Thymus (tissue), 11 donors: Measurements from ENCODE around the gene FSIP1. TPM values are rescaled to one million over a fixed set of nuclear protein-coding genes. Genes with fewer than 3 reads are reported as not detected.

Experiments
- DNase-seq, 9 donors: peaks; one replicate each; pipeline ENCODE4 v3.0.0-alpha.2; 2013; ENCODE audit warnings: low spot score in 9 of 9, low read depth in 6 of 9, missing footprints in 1 of 9
- H3K27ac ChIP-seq, 2 donors: one replicate each; pipeline ENCODE4 v1.5.1; 2013; ENCODE audit warnings: control low read depth in 1 of 2, low read depth in 1 of 2, low read length in 1 of 2, mild to moderate bottlenecking in 1 of 2, moderate library complexity in 1 of 2
- H3K27me3 ChIP-seq, 2 donors: one replicate each; pipeline ENCODE4 v1.5.1; 2013; ENCODE audit warnings: low read length in 1 of 2; ENCODE audit not compliant: control insufficient read depth in 2 of 2, insufficient read depth in 1 of 2
- H3K36me3 ChIP-seq, 2 donors: one replicate each; pipeline ENCODE4 v1.5.1; 2013; ENCODE audit warnings: low read length in 1 of 2, mild to moderate bottlenecking in 1 of 2, moderate library complexity in 1 of 2; ENCODE audit not compliant: control insufficient read depth in 2 of 2, insufficient read depth in 2 of 2
- H3K4me1 ChIP-seq, 2 donors: one replicate each; pipeline ENCODE4 v1.5.1; 2013; ENCODE audit warnings: low read length in 2 of 2; ENCODE audit not compliant: control insufficient read depth in 2 of 2, insufficient read depth in 2 of 2
- H3K4me3 ChIP-seq, 2 donors: one replicate each; pipeline ENCODE4 v1.5.1; 2013; ENCODE audit warnings: low read length in 2 of 2, control low read depth in 1 of 2, mild to moderate bottlenecking in 1 of 2
- H3K9me3 ChIP-seq, 2 donors: one replicate each; pipeline ENCODE4 v1.5.1; 2013; ENCODE audit warnings: low read length in 1 of 2, mild to moderate bottlenecking in 1 of 2; ENCODE audit not compliant: control insufficient read depth in 2 of 2, insufficient read depth in 1 of 2
- WGBS: extraction: QIAGEN DNeasy Blood & Tissue Kit; methylation state at CpG from one replicate; pipeline ENCODE4 v1.1.7; 2013; 5-methylcytosine and 5-hydroxymethylcytosine counted together
- polyA plus RNA-seq: library from polyadenylated mRNA; stranded (reverse); fragments of 200-250 nt; gene quantifications from one replicate; pipeline ENCODE4 v1.2.3, GENCODE V29; 2013
- total RNA-seq: library from RNA; stranded (reverse); fragments of 120-200 nt; gene quantifications from one replicate; pipeline ENCODE4 v1.2.4, GENCODE V29; 2013
- donor health status: healthy.

FSIP1 gene
- total and polyA plus RNA-seq, 2 donors, result 0.37 to 0.76 TPM

DNA sequence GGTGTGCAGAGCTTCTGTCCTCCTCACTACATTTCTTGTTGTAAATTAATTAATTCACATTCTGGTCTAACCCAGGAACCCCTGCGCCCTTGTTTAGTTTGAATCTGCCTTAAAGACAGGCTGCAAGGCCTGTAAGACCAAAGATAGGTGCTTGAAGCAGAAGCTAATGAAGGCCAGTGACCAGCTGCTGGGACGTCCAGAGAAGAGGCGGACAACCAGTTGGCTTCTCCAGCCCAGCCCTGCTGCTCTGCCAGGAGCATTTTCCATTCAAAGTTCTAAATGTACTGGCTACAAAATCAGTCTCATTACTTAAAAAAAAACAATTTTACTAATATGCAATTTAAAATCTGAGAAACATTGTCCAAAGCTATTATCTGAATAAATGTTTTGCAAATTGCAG is 43.6 kb downstream of the FSIP1 start:
- 97% methylated on average over 3 of the region's 3 CpGs for WGBS
- H3K27me3 ChIP-seq, result no peaks in the 10 kb centered on the region
- DNase-seq, result no peak
- no peak overlapping the region for H3K4me3 ChIP-seq
- H3K4me1 ChIP-seq, result no peaks in the 10 kb centered on the region
- no peaks in the 10 kb centered on the region for H3K36me3 ChIP-seq
- H3K9me3 ChIP-seq, result no peaks in the 10 kb centered on the region
- no peak overlapping the region for H3K27ac ChIP-seq

DNA sequence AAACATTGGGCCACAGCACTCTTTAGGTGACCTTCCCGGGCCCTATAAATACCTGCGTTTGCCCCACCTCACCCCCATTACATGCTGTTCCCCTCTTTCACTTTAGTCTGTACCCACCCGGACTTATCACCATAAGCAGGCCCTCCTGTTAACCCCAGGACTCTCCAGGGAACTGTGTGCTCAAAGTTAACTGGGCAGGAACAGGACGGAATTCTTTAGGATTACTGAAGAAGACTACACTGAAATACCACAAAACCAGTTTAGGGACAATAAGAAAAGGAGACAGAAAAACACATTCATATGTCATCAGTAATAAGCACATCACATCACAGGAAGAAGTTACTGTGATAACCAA is 45.5 kb downstream of the FSIP1 start:
- H3K27me3 ChIP-seq, result no peaks in the 10 kb centered on the region
- no peaks in the 10 kb centered on the region for H3K36me3 ChIP-seq
- 98% methylated on average over 4 of the region's 4 CpGs for WGBS
- no peaks in the 10 kb centered on the region for H3K9me3 ChIP-seq
- H3K27ac ChIP-seq, result no peak overlapping the region
- H3K4me3 ChIP-seq, result no peak overlapping the region
- no peak for DNase-seq
- H3K4me1 ChIP-seq, result no peaks in the 10 kb centered on the region

DNA sequence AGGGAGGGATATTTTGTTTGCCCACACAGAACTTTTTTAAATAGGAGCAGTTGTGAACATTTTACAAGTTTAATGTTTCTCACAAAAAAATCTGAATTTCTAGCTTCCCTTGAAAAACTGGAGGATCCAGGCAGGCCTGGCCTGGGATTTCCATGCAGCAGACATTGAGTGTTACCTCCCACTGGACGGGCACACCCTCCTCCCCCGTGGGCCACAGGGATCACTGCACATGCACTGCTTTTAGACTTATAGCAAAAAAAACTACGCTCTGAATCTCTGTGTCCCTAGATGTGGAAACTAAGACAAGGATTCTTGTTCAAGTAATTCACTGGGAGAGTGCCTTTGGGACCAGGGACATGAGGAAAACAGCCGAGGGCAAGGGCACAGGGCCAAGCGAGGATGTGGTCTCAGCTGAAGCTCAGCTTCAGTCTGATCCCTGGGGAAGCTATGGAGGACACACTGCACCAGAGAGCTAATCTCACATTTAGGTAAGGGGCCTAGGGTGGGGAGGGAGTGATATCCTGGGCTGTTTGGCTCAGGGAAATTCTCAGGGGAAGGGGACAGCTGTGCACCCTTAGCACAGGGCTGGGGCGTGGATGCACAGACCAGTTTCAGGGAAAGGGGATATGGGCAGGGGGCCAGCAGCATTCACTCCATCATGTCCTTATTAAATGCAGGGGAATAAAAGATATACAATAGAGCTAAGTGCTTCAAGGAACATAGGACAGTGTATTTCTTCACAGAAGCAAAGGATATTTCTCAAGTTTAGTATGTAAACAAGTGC is 46.0 kb downstream of the FSIP1 start:
- H3K27ac ChIP-seq, result no peak overlapping the region
- no peak for DNase-seq
- H3K4me3 ChIP-seq, result no peak overlapping the region
- WGBS, result 95% methylated on average over 6 of the region's 6 CpGs
- no peaks in the 10 kb centered on the region for H3K27me3 ChIP-seq
- H3K9me3 ChIP-seq, result no peaks in the 10 kb centered on the region
- H3K4me1 ChIP-seq, result no peaks in the 10 kb centered on the region
- no peaks in the 10 kb centered on the region for H3K36me3 ChIP-seq

DNA sequence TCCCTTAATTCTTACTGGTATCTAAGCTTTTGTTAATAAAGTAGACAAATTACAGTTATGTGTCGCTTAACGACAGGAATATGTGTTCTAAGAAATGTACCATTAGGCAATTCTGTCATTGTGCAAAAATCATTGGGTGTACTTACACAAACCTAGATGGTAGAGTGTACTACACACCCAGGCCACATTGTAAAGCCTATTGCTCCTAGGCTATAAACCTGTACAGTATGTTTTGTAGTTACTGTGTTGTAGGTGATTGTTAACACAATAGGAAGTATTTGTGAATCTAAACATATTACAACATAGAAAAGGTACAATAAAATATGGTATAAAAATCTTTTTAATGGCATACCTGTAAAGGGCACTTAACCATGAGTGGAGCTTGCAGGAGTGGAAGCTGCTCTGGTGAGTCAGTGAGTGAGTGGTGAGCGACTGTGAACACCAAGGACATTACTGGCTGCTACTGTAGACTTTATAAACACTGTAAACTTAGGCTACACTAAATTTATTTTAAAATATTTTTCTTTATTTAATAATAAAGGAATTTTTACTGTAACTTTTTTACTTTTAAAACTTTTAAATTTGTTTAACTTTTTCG is 47.4 kb downstream of the FSIP1 start:
- 98% methylated on average over 4 of the region's 4 CpGs for WGBS
- no peak for DNase-seq
- no peaks in the 10 kb centered on the region for H3K4me1 ChIP-seq
- no peak overlapping the region for H3K27ac ChIP-seq
- no peak overlapping the region for H3K4me3 ChIP-seq
- H3K9me3 ChIP-seq, result no peaks in the 10 kb centered on the region
- H3K36me3 ChIP-seq, result no peaks in the 10 kb centered on the region
- no peaks in the 10 kb centered on the region for H3K27me3 ChIP-seq

DNA sequence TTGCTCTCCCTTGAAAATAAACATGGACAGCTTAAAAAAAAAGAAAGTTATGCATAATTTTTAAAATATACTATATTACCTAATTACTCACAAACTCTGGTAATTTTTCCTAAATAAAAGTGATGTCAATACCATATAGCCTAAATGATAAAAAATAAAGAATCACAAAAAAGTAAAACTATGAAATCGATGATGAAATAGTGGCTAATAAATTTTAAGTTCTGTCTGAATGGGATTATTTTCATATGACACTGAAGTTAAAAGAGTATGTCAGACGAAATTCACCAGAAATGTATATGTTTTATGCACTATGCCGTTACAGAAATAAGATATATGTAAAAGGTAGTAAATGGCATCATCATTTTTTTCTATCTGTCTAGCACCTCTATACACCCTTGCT is 51.4 kb downstream of the FSIP1 start:
- 97% methylated on average over 3 of the region's 3 CpGs for WGBS
- no peaks in the 10 kb centered on the region for H3K9me3 ChIP-seq
- H3K36me3 ChIP-seq, result no peaks in the 10 kb centered on the region
- H3K4me1 ChIP-seq, result no peaks in the 10 kb centered on the region
- H3K27ac ChIP-seq, result no peak overlapping the region
- H3K4me3 ChIP-seq, result no peak overlapping the region
- DNase-seq, result no peak
- H3K27me3 ChIP-seq, result no peaks in the 10 kb centered on the region

DNA sequence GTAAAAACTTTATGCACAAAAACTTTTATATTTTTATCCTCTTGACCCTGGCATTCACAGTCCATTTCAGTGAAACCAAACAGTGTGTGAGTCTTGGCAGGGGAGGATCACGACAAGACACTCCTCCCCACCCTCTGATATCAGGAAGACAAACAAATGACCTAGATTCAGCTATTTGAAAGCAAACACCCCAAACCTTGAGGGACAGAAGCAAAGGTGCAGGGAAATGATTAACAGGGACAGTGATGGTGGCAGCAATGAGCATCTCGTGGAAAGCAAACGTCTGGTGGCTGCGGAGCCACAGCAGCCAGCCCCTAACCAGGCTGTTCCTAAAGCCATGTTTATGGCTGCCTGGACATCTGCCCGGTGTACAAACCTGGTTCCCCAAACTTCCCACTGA is 52.1 kb downstream of the FSIP1 start:
- Histone ChIP-seq H3K4me1 (no peaks in the 10 kb centered on the region), H3K27me3 (no peaks in the 10 kb centered on the region), H3K27ac (no peak overlapping the region), H3K9me3 (no peaks in the 10 kb centered on the region), H3K4me3 (no peak overlapping the region), H3K36me3 (no peaks in the 10 kb centered on the region)
- 95% methylated on average over 5 of the region's 5 CpGs for WGBS
- no peak for DNase-seq

DNA sequence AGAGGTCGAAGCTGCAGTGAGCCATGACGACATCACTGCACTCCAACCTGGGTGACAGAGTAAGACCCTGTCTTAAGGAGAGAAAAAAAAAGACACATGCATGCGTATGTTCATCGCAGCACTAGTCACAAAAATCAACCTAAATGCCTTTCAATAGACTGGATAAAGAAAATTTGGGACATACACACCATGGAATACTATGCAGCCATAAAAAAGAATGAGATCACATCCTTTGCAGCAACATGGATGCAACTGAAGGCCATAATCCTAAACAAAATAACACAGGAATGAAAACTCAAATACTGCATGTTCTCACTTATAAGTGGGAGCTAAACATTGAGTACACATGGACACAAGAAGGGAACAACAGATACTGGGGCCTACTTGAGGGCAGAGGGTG is 53.1 kb downstream of the FSIP1 start:
- no peaks in the 10 kb centered on the region for H3K9me3 ChIP-seq
- no peak for DNase-seq
- 98% methylated on average over 4 of the region's 4 CpGs for WGBS
- no peak overlapping the region for H3K4me3 ChIP-seq
- H3K36me3 ChIP-seq, result no peaks in the 10 kb centered on the region
- no peaks in the 10 kb centered on the region for H3K27me3 ChIP-seq
- H3K4me1 ChIP-seq, result no peaks in the 10 kb centered on the region
- H3K27ac ChIP-seq, result no peak overlapping the region

DNA sequence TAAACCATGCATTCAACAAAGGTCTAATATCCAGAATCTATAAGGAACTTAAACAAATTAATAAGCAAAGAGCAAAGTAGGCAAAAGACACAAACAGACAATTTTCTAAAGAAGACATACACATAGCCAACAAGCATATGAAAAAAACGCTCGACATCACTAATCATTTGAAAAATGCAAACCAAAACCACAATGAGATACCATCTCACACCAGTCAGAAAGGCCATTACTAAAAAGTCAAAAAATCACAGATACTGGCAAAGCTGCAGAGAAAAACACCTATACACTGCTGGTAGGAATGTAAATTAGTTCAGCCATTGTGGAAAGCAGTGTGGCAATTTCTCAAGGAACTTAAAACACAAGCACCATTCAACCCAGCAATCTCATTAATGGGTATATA is 53.8 kb downstream of the FSIP1 start:
- Histone ChIP-seq H3K4me3 (no peak overlapping the region), H3K36me3 (no peaks in the 10 kb centered on the region), H3K27me3 (no peaks in the 10 kb centered on the region), H3K27ac (no peak overlapping the region), H3K9me3 (no peaks in the 10 kb centered on the region), H3K4me1 (no peaks in the 10 kb centered on the region)
- DNase-seq, result no peak
- WGBS, result 94% methylated on average over 2 of the region's 2 CpGs

DNA sequence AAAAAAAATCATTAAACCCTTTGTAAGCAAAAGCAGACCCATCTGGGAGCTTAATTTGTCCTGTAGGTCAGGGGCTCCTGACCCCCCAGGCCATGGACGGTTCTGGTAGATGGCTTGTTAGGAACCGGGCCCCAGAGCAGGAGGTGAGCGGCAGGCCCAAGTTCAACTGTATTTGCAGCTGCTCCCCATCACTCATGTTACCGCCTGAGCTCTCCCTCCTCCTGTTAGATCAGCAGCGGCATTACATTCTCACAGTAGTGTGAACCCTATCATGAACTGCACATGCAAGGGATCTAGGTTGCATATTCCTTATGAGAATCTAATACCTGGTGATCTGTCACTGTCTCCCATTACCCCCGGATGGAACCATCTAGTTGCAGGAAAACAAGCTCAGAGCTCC is 60.7 kb downstream of the FSIP1 start:
- DNase-seq, result no peak
- WGBS, result 98% methylated on average over 6 of the region's 6 CpGs
- Histone ChIP-seq H3K4me3 (no peak overlapping the region), H3K9me3 (no peaks in the 10 kb centered on the region), H3K4me1 (no peaks in the 10 kb centered on the region), H3K27ac (no peak overlapping the region), H3K27me3 (no peaks in the 10 kb centered on the region), H3K36me3 (no peaks in the 10 kb centered on the region)
